H1 (cell line): Measurements from ENCODE around the gene SSTR4. TPM values are rescaled to one million over a fixed set of nuclear protein-coding genes. Genes with fewer than 3 reads are reported as not detected.

Experiments
- CTCF ChIA-PET: fragments of 300-600 bp; sonication (Branson Sonifier 250); formaldehyde crosslinking; loops from one replicate; lab custom pipeline; 2021; ENCODE audit not compliant: partially characterized antibody; lab: Charles Lee
- POLR2A ChIA-PET: fragments of 300-600 bp; sonication (Branson Sonifier 250); formaldehyde crosslinking; loops from one replicate; lab custom pipeline; 2021; ENCODE audit warnings: inconsistent platforms; ENCODE audit not compliant: partially characterized antibody; lab: Charles Lee
- DNase-seq, 2 experiments: peaks; one replicate each; pipeline versions ENCODE4 v3.0.0 to v3.0.0-alpha.2; 2010 to 2022; ENCODE audit warnings: low spot score in 2 of 2, low read depth in 1 of 2, mixed read lengths in 1 of 2
- FAIRE-seq: peaks from 2 replicates; lab custom pipeline; 2011; peaks lifted over from hg19 to GRCh38; lab: Jason Lieb, UNC
- H2AFZ ChIP-seq: 2 replicates; pipeline ENCODE4 v1.8.1; 2012; ENCODE audit warnings: low read length, inconsistent platforms
- H2AK5ac ChIP-seq: 2 replicates; pipeline ENCODE4 v1.6.1; 2013; ENCODE audit warnings: low read depth, low read length
- H2BK120ac ChIP-seq: replicated peaks from 2 replicates; pipeline ENCODE3; 2013; ENCODE audit warnings: low read depth, low read length, inconsistent platforms
- H2BK12ac ChIP-seq: 2 replicates; pipeline ENCODE4 v1.6.1; 2013; ENCODE audit warnings: low read depth, low read length
- H2BK15ac ChIP-seq: 2 replicates; pipeline ENCODE4 v1.6.1; 2013; ENCODE audit warnings: low read length
- H2BK20ac ChIP-seq: 2 replicates; pipeline ENCODE4 v1.6.1; 2013; ENCODE audit warnings: low read length
- H2BK5ac ChIP-seq: 2 replicates; pipeline ENCODE4 v1.6.1; 2013; ENCODE audit warnings: low read depth, low read length
- H3K14ac ChIP-seq: 2 replicates; pipeline ENCODE4 v1.6.1; 2013; ENCODE audit warnings: inconsistent platforms; ENCODE audit not compliant: insufficient read length
- H3K18ac ChIP-seq: 2 replicates; pipeline ENCODE4 v1.6.1; 2013; ENCODE audit warnings: low read length; ENCODE audit errors: extremely low read depth
- H3K23ac ChIP-seq: 2 replicates; pipeline ENCODE4 v1.6.1; 2013; ENCODE audit warnings: inconsistent platforms; ENCODE audit not compliant: insufficient read length
- H3K23me2 ChIP-seq: 2 replicates; pipeline ENCODE4 v1.6.1; 2013; ENCODE audit warnings: low read depth, low read length
- H3K27ac ChIP-seq: 2 replicates; pipeline ENCODE4 v1.6.1; 2011; ENCODE audit warnings: low read depth, low read length, inconsistent platforms
- H3K27me3 ChIP-seq, 4 experiments: replicated peaks in 1 of 4; 1 replicate in 1 of 4; 2 replicates in 3 of 4; pipeline versions ENCODE4 v1.6.1 to v1.8.1; 2011 to 2013; ENCODE audit warnings: low read length in 3 of 4, mild to moderate bottlenecking in 3 of 4, inconsistent platforms in 2 of 4, mixed read lengths in 2 of 4, moderate library complexity in 1 of 4; ENCODE audit not compliant: control insufficient read depth in 3 of 4, insufficient read depth in 3 of 4; ENCODE audit errors: extremely low read depth in 1 of 4
- H3K36me3 ChIP-seq, 4 experiments: 2 replicates each; pipeline versions ENCODE4 v1.6.1 to v1.8.1; 2011 to 2013; ENCODE audit warnings: mild to moderate bottlenecking in 4 of 4, low read length in 3 of 4, moderate library complexity in 2 of 4, control low read depth in 1 of 4, inconsistent platforms in 1 of 4; ENCODE audit not compliant: insufficient read depth in 4 of 4, control insufficient read depth in 2 of 4
- H3K4ac ChIP-seq: replicated peaks from 2 replicates; pipeline ENCODE3; 2013; ENCODE audit warnings: low read length, low read depth, mixed read lengths, inconsistent platforms; ENCODE audit not compliant: insufficient read length
- H3K4me1 ChIP-seq, 4 experiments: replicated peaks in 1 of 4; 1 replicate in 1 of 4; 2 replicates in 3 of 4; pipeline versions ENCODE4 v1.6.1 to v1.8.1; 2011 to 2013; ENCODE audit warnings: low read length in 3 of 4, inconsistent platforms in 2 of 4, mixed read lengths in 1 of 4; ENCODE audit not compliant: insufficient read depth in 4 of 4, control insufficient read depth in 3 of 4
- H3K4me2 ChIP-seq, 2 experiments: 2 replicates each; pipeline versions ENCODE4 v1.6.1 to v1.8.1; 2011 to 2013; ENCODE audit warnings: low read depth in 2 of 2, low read length in 2 of 2, control low read depth in 1 of 2, inconsistent platforms in 1 of 2, mild to moderate bottlenecking in 1 of 2; ENCODE audit not compliant: insufficient read depth in 1 of 2
- H3K4me3 ChIP-seq, 4 experiments: fragments of 200-600, 300-600 bp in 1 of 4; sonication (generic), shearing (Covaris generic), sonication (Bioruptor Twin) in 1 of 4; 2 replicates each; pipeline versions ENCODE4 v1.5.1 to v1.8.1; 2011 to 2016; ENCODE audit warnings: low read length in 4 of 4, low read depth in 3 of 4, control low read depth in 2 of 4, inconsistent platforms in 2 of 4, mild to moderate bottlenecking in 2 of 4, mixed read lengths in 1 of 4, moderate library complexity in 1 of 4; ENCODE audit not compliant: insufficient read depth in 2 of 4; ENCODE audit errors: extremely low read depth in 1 of 4
- H3K56ac ChIP-seq: replicated peaks from 2 replicates; pipeline ENCODE3; 2013; ENCODE audit warnings: low read depth, mild to moderate bottlenecking, mixed read lengths, low read length, inconsistent platforms; ENCODE audit not compliant: insufficient read length
- H3K79me1 ChIP-seq: 2 replicates; pipeline ENCODE4 v1.6.1; 2013; ENCODE audit warnings: low read depth, low read length, control low read depth
- H3K79me2 ChIP-seq, 2 experiments: 2 replicates each; pipeline versions ENCODE4 v1.6.1 to v1.8.1; 2012 to 2013; ENCODE audit warnings: low read length in 2 of 2, mild to moderate bottlenecking in 2 of 2, inconsistent platforms in 1 of 2; ENCODE audit not compliant: insufficient read depth in 2 of 2, control insufficient read depth in 1 of 2
- H3K9ac ChIP-seq, 4 experiments: replicated peaks in 1 of 4; 1 replicate in 1 of 4; 2 replicates in 3 of 4; pipeline versions ENCODE4 v1.6.1 to v1.8.1; 2011 to 2013; ENCODE audit warnings: low read depth in 3 of 4, low read length in 3 of 4, control low read depth in 2 of 4, mild to moderate bottlenecking in 2 of 4, moderate library complexity in 2 of 4, inconsistent platforms in 1 of 4; ENCODE audit errors: extremely low read depth in 1 of 4
- H3K9me3 ChIP-seq, 2 experiments: 2 replicates each; pipeline versions ENCODE4 v1.6.1 to v1.8.1; 2012 to 2013; ENCODE audit warnings: mild to moderate bottlenecking in 2 of 2, moderate library complexity in 2 of 2, control low read depth in 1 of 2, inconsistent platforms in 1 of 2, low read depth in 1 of 2, low read length in 1 of 2, mixed read lengths in 1 of 2; ENCODE audit not compliant: insufficient read depth in 2 of 2
- H4K20me1 ChIP-seq, 2 experiments: replicated peaks in 1 of 2; 2 replicates each; pipeline versions ENCODE3 to v1.8.1; 2011 to 2013; ENCODE audit warnings: inconsistent platforms in 2 of 2, low read length in 2 of 2, mild to moderate bottlenecking in 1 of 2; ENCODE audit not compliant: insufficient read depth in 2 of 2, control insufficient read depth in 1 of 2
- H4K5ac ChIP-seq: 2 replicates; pipeline ENCODE4 v1.6.1; 2013; ENCODE audit warnings: low read length, low read depth, mixed read lengths, inconsistent platforms; ENCODE audit not compliant: insufficient read length
- H4K8ac ChIP-seq: 2 replicates; pipeline ENCODE4 v1.8.0; 2013; ENCODE audit warnings: mild to moderate bottlenecking, moderate library complexity, low read length, inconsistent platforms; ENCODE audit not compliant: insufficient read depth; ENCODE audit errors: extremely low read depth
- H4K91ac ChIP-seq: replicated peaks from 2 replicates; pipeline ENCODE3; 2013; ENCODE audit warnings: low read length, mixed read lengths, inconsistent platforms; ENCODE audit not compliant: insufficient read length
- ATF2 ChIP-seq: IDR thresholded peaks from 2 replicates; pipeline ENCODE4 v1.6.1; 2012; ENCODE audit warnings: low read length, inconsistent platforms
- HDAC6 ChIP-seq: IDR thresholded peaks from one replicate; pipeline ENCODE4 v1.7.1; 2012; ENCODE audit warnings: low read depth, mild to moderate bottlenecking, inconsistent platforms, low read length, moderate library complexity
- KDM5A ChIP-seq: fragments of 200-600 bp; IDR thresholded peaks from 2 replicates; pipeline ENCODE4 v1.7.1; 2012; ENCODE audit warnings: mild to moderate bottlenecking, low read length, inconsistent platforms, mixed read lengths
- PHF8 ChIP-seq: fragments of 200-600 bp; sonication (generic); conservative IDR thresholded peaks from 2 replicates; pipeline ENCODE4 v1.7.1; 2012; ENCODE audit warnings: low read depth, mild to moderate bottlenecking, inconsistent platforms, low read length, moderate library complexity
- SP4 ChIP-seq: IDR thresholded peaks from 2 replicates; pipeline ENCODE4 v1.6.1; 2012; ENCODE audit warnings: low read length, inconsistent platforms
- SRF ChIP-seq: IDR thresholded peaks from 2 replicates; pipeline ENCODE4 v1.6.1; 2011; ENCODE audit warnings: mild to moderate bottlenecking, low read depth, low read length, moderate library complexity
- USF2 ChIP-seq: IDR thresholded peaks from 2 replicates; pipeline ENCODE4 v1.6.1; 2011; ENCODE audit warnings: low read length, improper control_type of control experiment
- ZNF274 ChIP-seq: IDR thresholded peaks from 2 replicates; pipeline ENCODE4 v1.7.0; 2012; ENCODE audit warnings: low read length, borderline replicate concordance; ENCODE audit errors: extremely low read depth
- WGBS, 2 experiments: shearing (Covaris generic) in 1 of 2; methylation state at CpG; one replicate each; pipeline versions ENCODE4 v1.1.6 to v1.1.7; 2013 to 2015; ENCODE audit warnings: low lambda C conversion rate in 2 of 2, mixed read lengths in 2 of 2, inconsistent platforms in 1 of 2, low coverage in 1 of 2, missing lambda C conversion rate in 1 of 2; ENCODE audit not compliant: insufficient replicate concordance in 2 of 2, insufficient coverage in 1 of 2, insufficient read length in 1 of 2; ENCODE audit errors: extremely low coverage in 1 of 2, missing lambda C conversion rate in 1 of 2; 5-methylcytosine and 5-hydroxymethylcytosine counted together
- polyA plus RNA-seq, 7 experiments: library from polyadenylated mRNA; depleted of rRNA in 3 of 7; stranded (reverse) in 5 of 7; unstranded in 2 of 7; fragments of >200 nt in 5 of 7; fragments of 200-250 nt in 2 of 7; gene quantifications; 1 replicate in 5 of 7; 2 replicates in 1 of 7; 4 replicates in 1 of 7; pipeline versions ENCODE4 v1.2.1 to v1.2.3, GENCODE V29; 2011 to 2013; ENCODE audit warnings: missing spikeins in 2 of 7, mixed read lengths in 2 of 7
- total RNA-seq: library from RNA; stranded (reverse); fragmentation: NEBNext Ultra II Directional; extraction: Animal tissue kit (Norgen Biotek cat#: 25700); gene quantifications from 2 replicates; pipeline ENCODE4 v1.2.1, GENCODE V29; 2021

The SSTR4 gene
- total and polyA plus RNA-seq, 2 of the 8 experiments (the other 6 are each of a cell fraction or from before 2014, with no cell fraction given), result 0.05 TPM; not detected in 1

- Histone ChIP-seq H2BK12ac (no peak overlapping the region), H3K56ac (no peak overlapping the region), H3K4me1 (no peaks in the 10 kb centered on the region), H3K14ac (no peak overlapping the region), H3K4ac (no peak overlapping the region), H4K8ac (no peak overlapping the region), H3K27me3 (peaks cover 0 to 1% (median under 1%) of the 10 kb centered on the region in 4 experiments; a peak in 4 of 7 replicates), H3K18ac (no peak overlapping the region), H4K5ac (no peak overlapping the region), H4K91ac (no peak overlapping the region), H3K79me2 (no peaks in the 10 kb centered on the region), H3K36me3 (no peaks in the 10 kb centered on the region), H2AK5ac (no peak overlapping the region), H3K4me2 (no peak overlapping the region), H2BK20ac (no peak overlapping the region), H2BK120ac (no peak overlapping the region), H2AFZ (no peak overlapping the region), H3K79me1 (no peaks in the 10 kb centered on the region), H3K27ac (no peak overlapping the region), H3K4me3 (no peak overlapping the region), H3K23ac (no peak overlapping the region), H3K23me2 (0 out of 2 replicates have a peak, but pooled peaks cover 1% of the 10 kb centered on the region), H2BK5ac (no peak overlapping the region), H3K9ac (no peak overlapping the region; a peak in 1 of 7 replicates), H2BK15ac (no peak overlapping the region), H3K9me3 (no peaks in the 10 kb centered on the region), H4K20me1 (no peaks in the 10 kb centered on the region)
- no peak for FAIRE-seq
- ChIA-PET CTCF (interaction anchor here (1.1 kb wide), 1 partner anchor 208 kb away, joined by 5 read pairs; no protein-coding TSS in a partner anchor), POLR2A (no interaction called here)
- TF ChIP-seq ATF2 (no peak), SP4 (no peak), HDAC6 (no peak), ZNF274 (no peak), SRF (no peak), KDM5A (no peak), USF2 (no peak), PHF8 (no peak)
- DNase-seq, result no peak
- whole genome bisulfite sequencing, 2 experiments, result 92% methylated on average over 1 of the region's 1 CpG; no CpG with 5 or more reads in 1 of the 2 experiments
Observed at GRCh38 chr20:23027721-23028120, 7.4 kb upstream of the SSTR4 start.
